Keratinocyte (primary cell): ENCODE measurements around the gene DPM3. TPM values are rescaled to one million over a fixed set of nuclear protein-coding genes. Genes with fewer than 3 reads are reported as not detected.

Experiments
- DNase-seq: peaks from one replicate; pipeline ENCODE4 v3.0.0-alpha.2; 2011; ENCODE audit warnings: low read depth, missing footprints, low spot score
- FAIRE-seq: peaks from 2 replicates; lab custom pipeline; 2011; peaks lifted over from hg19 to GRCh38; lab: Jason Lieb, UNC
- H2AFZ ChIP-seq: 2 replicates; pipeline ENCODE4 v1.6.0; 2012; ENCODE audit warnings: low read length, control low read depth, inconsistent platforms; ENCODE audit not compliant: control insufficient read depth
- H3K27ac ChIP-seq: 2 replicates; pipeline ENCODE4 v1.5.1; 2011; ENCODE audit warnings: low read length; ENCODE audit not compliant: control insufficient read depth, insufficient read depth
- H3K27me3 ChIP-seq: 3 replicates; pipeline ENCODE4 v1.6.0; 2011; ENCODE audit warnings: low read length; ENCODE audit not compliant: control insufficient read depth, insufficient read depth; ENCODE audit errors: extremely low read depth
- H3K36me3 ChIP-seq, 2 experiments: 2 replicates in 1 of 2; 3 replicates in 1 of 2; pipeline ENCODE4 v1.5.1; 2011; ENCODE audit warnings: low read length in 2 of 2, mild to moderate bottlenecking in 1 of 2; ENCODE audit not compliant: control insufficient read depth in 2 of 2, insufficient read depth in 2 of 2; ENCODE audit errors: extremely low read depth in 1 of 2
- H3K4me1 ChIP-seq: 3 replicates; pipeline ENCODE4 v1.5.1; 2011; ENCODE audit warnings: low read length; ENCODE audit not compliant: control insufficient read depth, insufficient read depth; ENCODE audit errors: extremely low read depth
- H3K4me2 ChIP-seq: 3 replicates; pipeline ENCODE4 v1.6.0; 2011; ENCODE audit warnings: low read depth, low read length; ENCODE audit not compliant: control insufficient read depth, insufficient read depth; ENCODE audit errors: extremely low read depth
- H3K4me3 ChIP-seq, 3 experiments: fragments of 200-600 bp in 1 of 3; sonication (generic) in 1 of 3; 2 replicates in 2 of 3; 3 replicates in 1 of 3; pipeline ENCODE4 v1.5.1; 2011 to 2016; ENCODE audit warnings: low read length in 3 of 3, mild to moderate bottlenecking in 3 of 3, control low read depth in 2 of 3, inconsistent platforms in 1 of 3, low read depth in 1 of 3, mixed read lengths in 1 of 3, mixed run types in 1 of 3, moderate library complexity in 1 of 3; ENCODE audit not compliant: control insufficient read depth in 2 of 3, insufficient read depth in 2 of 3; ENCODE audit errors: extremely low read depth in 1 of 3
- H3K79me2 ChIP-seq: 2 replicates; pipeline ENCODE4 v1.6.0; 2012; ENCODE audit warnings: low read length; ENCODE audit not compliant: control insufficient read depth, insufficient read depth
- H3K9ac ChIP-seq: 3 replicates; pipeline ENCODE4 v1.6.0; 2011; ENCODE audit warnings: low read length; ENCODE audit not compliant: control insufficient read depth, insufficient read depth; ENCODE audit errors: extremely low read depth
- H3K9me1 ChIP-seq: 3 replicates; pipeline ENCODE4 v1.6.0; 2011; ENCODE audit warnings: low read length; ENCODE audit not compliant: control insufficient read depth, insufficient read depth; ENCODE audit errors: extremely low read depth
- H3K9me3 ChIP-seq: 2 replicates; pipeline ENCODE4 v1.5.1; 2012; ENCODE audit warnings: low read depth, low read length; ENCODE audit not compliant: control insufficient read depth
- H4K20me1 ChIP-seq: 3 replicates; pipeline ENCODE4 v1.6.0; 2011; ENCODE audit warnings: low read length; ENCODE audit not compliant: control insufficient read depth, insufficient read depth; ENCODE audit errors: extremely low read depth
- CTCF ChIP-seq, 3 experiments: IDR thresholded peaks in 1 of 3; conservative IDR thresholded peaks in 1 of 3; optimal IDR thresholded peaks in 1 of 3; 2 replicates in 2 of 3; 3 replicates in 1 of 3; pipeline versions ENCODE3 to v1.5.1; 2011; ENCODE audit warnings: low read length in 3 of 3, mild to moderate bottlenecking in 3 of 3, moderate library complexity in 2 of 3, control low read depth in 1 of 3, inconsistent platforms in 1 of 3; ENCODE audit not compliant: insufficient read depth in 2 of 3; ENCODE audit errors: extremely low read depth in 1 of 3
- EZH2 ChIP-seq: IDR thresholded peaks from one replicate; pipeline ENCODE4 v1.6.1; 2012; ENCODE audit warnings: inconsistent platforms, mild to moderate bottlenecking, low read length, moderate library complexity
- dilution Hi-C: fragments of 300-500 bp; cut with MboI; formaldehyde crosslinking; loops from one replicate; pipeline ENCODE4 v1.7.0; 2020; ENCODE audit warnings: low sequenced_read_pairs; ENCODE audit not compliant: extremely low pct_ligation_motif_present
- polyA plus RNA-seq, 5 experiments: library from polyadenylated mRNA; depleted of rRNA in 3 of 5; stranded (reverse) in 3 of 5; stranded (forward) in 1 of 5; unstranded in 1 of 5; fragments of >200 nt; gene quantifications; 1 replicate in 1 of 5; 2 replicates in 3 of 5; 3 replicates in 1 of 5; pipeline versions ENCODE4 v1.2.1 to v1.2.3, GENCODE V29; 2011 to 2012; ENCODE audit warnings: missing spikeins in 2 of 5, low read depth in 1 of 5, low replicate concordance in 1 of 5

The DPM3 gene
- polyA plus RNA-seq, 1 donor (not counting 4 experiments of a cell fraction or from before 2014, with no cell fraction given) = 29.3 TPM

- FAIRE-seq (no peak), DNase-seq (no peak)
- Histone ChIP-seq H3K4me3 (no peak overlapping the region), H3K36me3 (peaks cover 4 to 10% of the 10 kb centered on the region in 2 experiments), H2AFZ (no peak overlapping the region), H3K9ac (no peak overlapping the region), H4K20me1 (no peaks in the 10 kb centered on the region), H3K9me1 (no peaks in the 10 kb centered on the region), H3K27ac (no peak overlapping the region), H3K27me3 (no peaks in the 10 kb centered on the region), H3K4me1 (peaks cover 14% of the 10 kb centered on the region), H3K79me2 (no peaks in the 10 kb centered on the region), H3K9me3 (no peaks in the 10 kb centered on the region), H3K4me2 (no peak overlapping the region)
- TF ChIP-seq CTCF (optimal IDR thresholded peaks at IDR 0.05 in 1 of 3, IDR thresholded peaks at IDR 0.05 in 1 of 3, conservative IDR thresholded peaks at IDR 0.05 in 1 of 3; ENCODE audit: extremely low read depth in 1 of 3, insufficient read depth in 2 of 3, low read length in 3 of 3) (no peak), EZH2 (no peak)
- dilution Hi-C loops = no loop called here
Observed at GRCh38 chr1:155181371-155182051, 41.2 kb upstream of the DPM3 start.

GRCh38 chr1:155179112-155180031 lies 39.0 kb upstream of the DPM3 start:
- peaks cover 4 to 10% of the 10 kb centered on the region in 2 experiments for H3K36me3 ChIP-seq
- peaks cover 9% of the 10 kb centered on the region for H3K4me1 ChIP-seq
- DNase-seq (no peak), FAIRE-seq (no peak)
- H3K9ac ChIP-seq = no peak overlapping the region
- no peaks in the 10 kb centered on the region for H3K79me2 ChIP-seq
- no peak overlapping the region for H3K4me2 ChIP-seq
- no peak overlapping the region for H2AFZ ChIP-seq
- H4K20me1 ChIP-seq = no peaks in the 10 kb centered on the region
- H3K9me3 ChIP-seq = no peaks in the 10 kb centered on the region
- no peaks in the 10 kb centered on the region for H3K27me3 ChIP-seq
- TF ChIP-seq CTCF (optimal IDR thresholded peaks at IDR 0.05 in 1 of 3, IDR thresholded peaks at IDR 0.05 in 1 of 3, conservative IDR thresholded peaks at IDR 0.05 in 1 of 3; ENCODE audit: extremely low read depth in 1 of 3, insufficient read depth in 2 of 3, low read length in 3 of 3) = no peak
- TF ChIP-seq EZH2 = no peak
- no peak overlapping the region for H3K4me3 ChIP-seq
- H3K27ac ChIP-seq = no peak overlapping the region
- H3K9me1 ChIP-seq = no peaks in the 10 kb centered on the region
- dilution Hi-C loops = no loop called here
